ENCODE measurements around the gene AMZ1.

The AMZ1 gene

DNA sequence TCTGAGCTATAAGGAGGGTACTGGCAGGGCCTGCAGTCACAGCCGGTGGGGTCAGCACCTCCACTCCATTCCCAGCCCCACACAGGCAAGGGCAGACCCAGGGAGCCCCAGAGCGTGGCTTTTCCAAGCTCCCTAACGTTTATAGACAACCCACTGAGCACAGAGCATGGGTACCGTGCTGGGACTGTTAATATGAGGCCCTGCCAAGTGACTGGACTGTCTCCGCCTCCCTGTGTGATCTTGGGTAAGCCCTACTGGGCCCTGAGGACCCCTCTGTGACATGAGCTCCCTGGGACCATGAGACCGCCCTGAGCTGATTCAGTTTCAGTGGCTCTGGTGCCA, 43.8 kb upstream of the AMZ1 start:
- peaks cover 13% of the 10 kb centered on the region for H3K4me1 ChIP-seq (ENCODE audit: control insufficient read depth, insufficient read depth, low read length, poor library complexity, severe bottlenecking)
- DNase-seq, result no peak
- no peaks in the 10 kb centered on the region for H3K27me3 ChIP-seq (replicated peaks; ENCODE audit: control insufficient read depth, insufficient read depth, low read length, poor library complexity, severe bottlenecking)
- no peaks in the 10 kb centered on the region for H3K36me3 ChIP-seq (ENCODE audit: control insufficient read depth, insufficient read depth, low read length)
- H3K4me3 ChIP-seq (ENCODE audit: insufficient read depth, low read depth, low read length, poor library complexity, severe bottlenecking), result no peak overlapping the region
- H3K9me3 ChIP-seq (ENCODE audit: control insufficient read depth, low read length), result no peaks in the 10 kb centered on the region
- no peak overlapping the region for H3K27ac ChIP-seq (ENCODE audit: insufficient read depth, low read length, poor library complexity, severe bottlenecking)

DNA sequence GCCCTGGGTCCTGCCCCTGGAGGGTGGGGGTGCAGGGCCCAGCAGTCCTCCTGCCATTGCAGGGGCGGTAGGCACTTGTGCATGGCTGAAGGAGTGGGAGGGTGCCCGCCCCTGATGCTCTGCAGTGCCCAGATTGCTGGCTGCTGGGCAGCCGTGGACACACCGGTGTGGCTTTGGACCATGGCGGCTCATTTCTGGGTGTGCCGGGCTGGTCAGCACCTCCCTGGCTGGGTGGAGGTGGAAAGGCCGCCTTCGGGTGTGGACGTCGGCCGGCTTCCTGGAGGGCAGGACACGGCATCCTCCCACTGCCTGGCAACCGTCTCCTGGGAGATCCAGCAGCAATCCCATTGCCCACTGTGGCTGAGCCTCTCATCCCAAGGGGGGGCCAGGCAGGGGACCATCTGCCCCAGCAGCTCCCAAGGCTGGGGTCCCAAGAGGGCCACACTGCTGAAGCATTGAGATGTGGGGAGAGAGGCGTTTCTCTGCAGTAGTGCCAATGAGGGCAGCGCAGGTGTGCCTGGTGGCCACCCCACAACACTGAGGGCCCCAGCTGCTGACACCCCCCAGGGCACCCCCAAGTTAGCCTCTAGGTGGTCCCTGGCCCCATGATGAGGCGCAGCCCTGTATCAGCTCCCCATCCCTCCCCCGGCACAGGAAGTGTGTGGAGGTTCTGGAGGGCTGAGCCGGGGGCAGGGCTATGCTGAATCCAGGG, 43.3 kb upstream of the AMZ1 start:
- no peak overlapping the region for H3K4me3 ChIP-seq (ENCODE audit: insufficient read depth, low read depth, low read length, poor library complexity, severe bottlenecking)

DNA sequence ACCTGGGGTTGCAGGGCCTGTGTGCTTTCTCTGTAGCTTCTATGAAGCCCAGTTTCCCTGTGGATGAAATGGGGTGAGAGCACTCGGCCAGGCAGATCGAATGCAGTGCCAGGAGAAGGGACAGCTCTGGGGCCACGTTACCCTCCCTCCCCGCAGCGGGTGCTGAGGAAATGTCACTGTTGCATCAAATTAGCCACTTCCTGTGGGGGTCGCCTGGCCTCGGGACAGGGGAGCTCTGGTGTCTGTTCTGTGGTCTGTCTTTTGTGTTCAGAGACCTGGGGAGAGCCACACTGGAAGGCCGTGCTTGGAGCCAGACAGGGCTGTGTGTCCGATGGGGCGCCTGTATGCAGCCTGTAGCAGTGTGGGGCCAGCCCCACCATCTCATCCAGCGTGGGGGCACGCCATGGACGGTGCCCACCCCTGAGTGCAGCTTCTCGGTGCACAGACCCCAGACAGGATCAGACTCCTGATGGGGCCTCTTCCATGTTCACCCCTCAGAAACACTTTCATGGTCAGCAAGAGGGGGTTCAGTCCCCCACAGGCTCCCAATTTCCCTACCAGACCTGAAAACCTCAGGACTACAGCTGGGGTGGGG, 42.6 kb upstream of the AMZ1 start:
- Histone ChIP-seq H3K4me3 (ENCODE audit: insufficient read depth, low read depth, low read length, poor library complexity, severe bottlenecking) (no peak overlapping the region), H3K4me1 (ENCODE audit: control insufficient read depth, insufficient read depth, low read length, poor library complexity, severe bottlenecking) (peaks cover 13% of the 10 kb centered on the region), H3K9me3 (ENCODE audit: control insufficient read depth, low read length) (no peaks in the 10 kb centered on the region), H3K27ac (ENCODE audit: insufficient read depth, low read length, poor library complexity, severe bottlenecking) (no peak overlapping the region), H3K27me3 (replicated peaks; ENCODE audit: control insufficient read depth, insufficient read depth, low read length, poor library complexity, severe bottlenecking) (no peaks in the 10 kb centered on the region), H3K36me3 (ENCODE audit: control insufficient read depth, insufficient read depth, low read length) (no peaks in the 10 kb centered on the region)
- DNase-seq, result no peak

More for the DNA sequence above, 43.3 kb upstream of the AMZ1 start:
- Histone ChIP-seq H3K27me3 (replicated peaks; ENCODE audit: control insufficient read depth, insufficient read depth, low read length, poor library complexity, severe bottlenecking) (no peaks in the 10 kb centered on the region), H3K9me3 (ENCODE audit: control insufficient read depth, low read length) (no peaks in the 10 kb centered on the region), H3K4me1 (ENCODE audit: control insufficient read depth, insufficient read depth, low read length, poor library complexity, severe bottlenecking) (peaks cover 13% of the 10 kb centered on the region), H3K36me3 (ENCODE audit: control insufficient read depth, insufficient read depth, low read length) (no peaks in the 10 kb centered on the region), H3K27ac (ENCODE audit: insufficient read depth, low read length, poor library complexity, severe bottlenecking) (no peak overlapping the region)
- no peak for DNase-seq

DNA sequence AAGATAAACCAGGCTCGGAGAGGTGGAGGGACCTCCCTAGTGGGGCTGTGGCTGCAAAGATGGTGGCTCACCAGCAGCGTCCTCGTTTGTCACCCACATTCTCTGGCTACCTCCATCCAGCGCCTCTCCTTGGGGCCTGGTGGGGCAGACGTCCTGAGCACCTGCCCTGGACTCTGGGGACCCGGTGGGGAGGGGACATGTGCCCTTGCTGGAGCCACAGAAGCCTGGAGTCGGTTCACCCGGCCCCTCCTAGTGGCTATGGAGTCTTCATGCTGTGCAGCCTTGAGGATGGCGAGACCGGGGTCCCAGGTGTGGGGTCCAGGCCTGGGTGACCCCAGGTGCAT, 41.7 kb upstream of the AMZ1 start:
- Histone ChIP-seq H3K9me3 (ENCODE audit: control insufficient read depth, low read length) (no peaks in the 10 kb centered on the region), H3K4me3 (ENCODE audit: insufficient read depth, low read depth, low read length, poor library complexity, severe bottlenecking) (no peak overlapping the region), H3K4me1 (ENCODE audit: control insufficient read depth, insufficient read depth, low read length, poor library complexity, severe bottlenecking) (peaks cover 13% of the 10 kb centered on the region), H3K27me3 (replicated peaks; ENCODE audit: control insufficient read depth, insufficient read depth, low read length, poor library complexity, severe bottlenecking) (no peaks in the 10 kb centered on the region), H3K36me3 (ENCODE audit: control insufficient read depth, insufficient read depth, low read length) (no peaks in the 10 kb centered on the region), H3K27ac (ENCODE audit: insufficient read depth, low read length, poor library complexity, severe bottlenecking) (no peak overlapping the region)
- no peak for DNase-seq

DNA sequence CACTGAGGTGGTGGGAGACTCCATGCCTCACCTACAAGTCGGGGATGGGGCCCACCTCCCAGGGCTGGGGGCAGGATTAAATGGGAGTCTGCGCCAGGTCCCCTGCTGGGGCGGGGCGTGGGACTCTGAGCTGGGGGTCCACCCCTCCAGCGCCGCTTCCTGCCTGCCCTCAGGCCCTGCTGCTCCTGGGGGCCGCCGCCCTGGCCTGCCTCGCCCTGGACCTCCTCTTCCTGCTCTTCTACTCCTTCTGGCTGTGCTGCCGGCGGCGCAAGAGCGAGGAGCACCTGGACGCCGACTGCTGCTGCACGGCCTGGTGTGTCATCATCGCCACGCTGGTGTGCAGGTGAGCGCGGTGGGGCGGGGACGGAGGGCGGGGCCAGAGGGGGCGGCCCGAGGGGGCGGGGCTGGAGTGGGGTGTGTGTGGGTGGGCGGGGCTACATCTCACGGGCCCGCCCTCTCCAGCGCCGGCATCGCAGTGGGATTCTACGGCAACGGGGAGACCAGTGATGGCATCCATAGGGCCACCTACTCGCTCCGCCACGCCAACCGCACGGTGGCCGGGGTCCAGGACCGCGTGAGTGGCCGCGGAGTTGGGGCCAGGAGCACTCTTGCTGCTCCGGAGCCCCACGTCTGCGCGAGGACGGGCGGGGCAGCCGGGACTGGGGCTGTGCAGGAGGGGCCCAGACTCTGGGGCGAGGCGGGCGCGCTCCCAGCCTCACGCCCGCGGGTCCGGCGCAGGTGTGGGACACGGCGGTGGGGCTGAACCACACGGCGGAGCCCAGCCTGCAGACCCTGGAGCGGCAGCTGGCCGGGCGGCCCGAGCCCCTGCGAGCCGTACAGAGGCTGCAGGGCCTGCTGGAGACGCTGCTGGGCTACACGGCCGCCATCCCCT, 41.1 kb upstream of the AMZ1 start:
- Histone ChIP-seq H3K27ac (ENCODE audit: insufficient read depth, low read length, poor library complexity, severe bottlenecking) (no peak overlapping the region), H3K36me3 (ENCODE audit: control insufficient read depth, insufficient read depth, low read length) (no peaks in the 10 kb centered on the region), H3K4me1 (ENCODE audit: control insufficient read depth, insufficient read depth, low read length, poor library complexity, severe bottlenecking) (peaks cover 13% of the 10 kb centered on the region), H3K4me3 (ENCODE audit: insufficient read depth, low read depth, low read length, poor library complexity, severe bottlenecking) (no peak overlapping the region), H3K27me3 (replicated peaks; ENCODE audit: control insufficient read depth, insufficient read depth, low read length, poor library complexity, severe bottlenecking) (no peaks in the 10 kb centered on the region), H3K9me3 (ENCODE audit: control insufficient read depth, low read length) (no peaks in the 10 kb centered on the region)
- DNase-seq, result no peak

DNA sequence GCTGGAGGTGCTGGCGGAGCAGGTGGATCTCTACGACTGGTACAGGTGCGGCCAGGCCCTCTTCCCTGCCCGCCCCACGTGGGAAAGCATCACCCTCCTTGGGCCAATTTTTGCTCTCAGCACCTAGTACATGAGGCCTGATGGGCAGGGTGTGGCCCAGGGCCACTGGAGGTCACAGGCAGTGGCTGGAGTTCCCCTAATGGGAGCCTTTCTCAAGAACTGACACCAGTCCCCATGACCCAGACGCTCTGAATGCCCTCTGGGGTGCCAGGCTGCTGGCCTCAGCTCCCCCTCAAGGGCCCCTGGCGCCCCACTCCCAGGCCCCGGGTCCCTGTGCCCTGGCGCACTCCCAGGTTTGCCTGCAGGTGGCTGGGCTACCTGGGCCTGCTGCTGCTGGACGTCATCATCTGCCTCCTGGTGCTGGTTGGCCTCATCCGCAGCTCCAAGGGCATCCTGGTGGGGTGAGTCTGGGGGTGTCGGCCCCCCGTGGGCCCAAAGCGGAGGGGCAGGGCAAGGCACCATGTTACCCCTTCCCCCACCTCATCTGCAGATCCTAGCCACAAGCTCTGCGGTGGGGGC, 40.3 kb upstream of the AMZ1 start:
- no peaks in the 10 kb centered on the region for H3K9me3 ChIP-seq (ENCODE audit: control insufficient read depth, low read length)
- no peak overlapping the region for H3K4me3 ChIP-seq (ENCODE audit: insufficient read depth, low read depth, low read length, poor library complexity, severe bottlenecking)
- H3K36me3 ChIP-seq (ENCODE audit: control insufficient read depth, insufficient read depth, low read length), result no peaks in the 10 kb centered on the region
- no peak overlapping the region for H3K27ac ChIP-seq (ENCODE audit: insufficient read depth, low read length, poor library complexity, severe bottlenecking)
- no peaks in the 10 kb centered on the region for H3K27me3 ChIP-seq (replicated peaks; ENCODE audit: control insufficient read depth, insufficient read depth, low read length, poor library complexity, severe bottlenecking)
- H3K4me1 ChIP-seq (ENCODE audit: control insufficient read depth, insufficient read depth, low read length, poor library complexity, severe bottlenecking), result peaks cover 13% of the 10 kb centered on the region
- DNase-seq, result no peak

DNA sequence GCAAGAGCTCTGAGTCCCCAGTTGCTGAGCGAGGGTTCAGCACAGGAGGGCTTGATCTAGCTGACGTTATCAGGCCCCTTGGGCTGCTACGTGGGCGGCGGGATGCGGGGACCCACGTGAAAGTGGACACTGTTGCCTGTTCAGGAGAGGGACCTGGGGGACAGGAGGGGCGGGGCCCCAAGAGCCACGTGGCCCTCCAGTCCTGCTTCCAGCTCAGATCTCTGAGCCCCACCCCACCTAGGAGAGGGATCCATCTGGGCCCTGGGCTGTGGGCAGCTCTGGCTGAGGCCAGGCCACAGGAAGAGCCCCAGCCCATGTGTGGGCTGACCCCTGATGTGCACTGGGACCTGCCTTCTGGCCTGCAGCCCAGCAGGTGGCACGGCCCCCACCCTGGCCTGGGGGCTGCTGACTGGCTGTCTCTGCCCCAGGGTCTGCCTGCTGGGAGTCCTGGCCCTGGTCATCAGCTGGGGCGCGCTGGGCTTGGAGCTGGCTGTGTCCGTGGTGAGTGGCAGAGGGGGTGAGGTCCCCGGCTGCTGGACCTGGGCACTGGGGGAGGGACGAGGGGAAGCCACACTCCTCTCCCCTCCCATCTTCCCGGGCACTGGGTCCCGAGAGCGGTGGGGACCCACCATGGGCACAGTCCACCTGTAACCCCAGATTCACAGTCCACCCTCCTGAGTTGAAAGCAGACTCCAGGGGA, 38.7 kb upstream of the AMZ1 start:
- Histone ChIP-seq H3K9me3 (ENCODE audit: control insufficient read depth, low read length) (no peaks in the 10 kb centered on the region), H3K27me3 (replicated peaks; ENCODE audit: control insufficient read depth, insufficient read depth, low read length, poor library complexity, severe bottlenecking) (no peaks in the 10 kb centered on the region), H3K4me3 (ENCODE audit: insufficient read depth, low read depth, low read length, poor library complexity, severe bottlenecking) (no peak overlapping the region), H3K4me1 (ENCODE audit: control insufficient read depth, insufficient read depth, low read length, poor library complexity, severe bottlenecking) (peaks cover 13% of the 10 kb centered on the region), H3K36me3 (ENCODE audit: control insufficient read depth, insufficient read depth, low read length) (no peaks in the 10 kb centered on the region), H3K27ac (ENCODE audit: insufficient read depth, low read length, poor library complexity, severe bottlenecking) (no peak overlapping the region)
- DNase-seq, result no peak

DNA sequence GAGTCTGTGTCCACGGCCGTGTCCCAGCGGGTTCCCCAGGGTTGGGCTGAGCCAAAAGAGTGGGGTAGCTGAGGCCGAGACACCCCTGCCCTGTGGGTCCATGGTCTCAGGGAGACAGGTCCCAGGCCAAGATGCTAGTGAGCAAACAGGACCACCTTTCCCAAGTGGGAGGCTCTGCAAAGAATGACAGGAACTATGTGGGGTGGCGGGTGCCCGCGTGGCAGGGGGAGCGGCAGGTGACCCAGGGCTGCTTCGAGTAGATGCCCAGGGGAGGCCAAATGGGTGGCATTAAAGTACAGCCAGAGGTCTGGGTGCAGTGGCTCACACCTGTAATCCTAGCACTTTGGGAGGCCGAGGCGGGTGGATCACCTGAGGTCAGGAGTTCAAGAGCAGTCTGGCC, 38.0 kb upstream of the AMZ1 start:
- Histone ChIP-seq H3K36me3 (ENCODE audit: control insufficient read depth, insufficient read depth, low read length) (no peaks in the 10 kb centered on the region), H3K9me3 (ENCODE audit: control insufficient read depth, low read length) (no peaks in the 10 kb centered on the region), H3K27me3 (replicated peaks; ENCODE audit: control insufficient read depth, insufficient read depth, low read length, poor library complexity, severe bottlenecking) (no peaks in the 10 kb centered on the region), H3K4me1 (ENCODE audit: control insufficient read depth, insufficient read depth, low read length, poor library complexity, severe bottlenecking) (peaks cover 8% of the 10 kb centered on the region), H3K27ac (ENCODE audit: insufficient read depth, low read length, poor library complexity, severe bottlenecking) (no peak overlapping the region), H3K4me3 (ENCODE audit: insufficient read depth, low read depth, low read length, poor library complexity, severe bottlenecking) (no peak overlapping the region)
- no peak for DNase-seq

DNA sequence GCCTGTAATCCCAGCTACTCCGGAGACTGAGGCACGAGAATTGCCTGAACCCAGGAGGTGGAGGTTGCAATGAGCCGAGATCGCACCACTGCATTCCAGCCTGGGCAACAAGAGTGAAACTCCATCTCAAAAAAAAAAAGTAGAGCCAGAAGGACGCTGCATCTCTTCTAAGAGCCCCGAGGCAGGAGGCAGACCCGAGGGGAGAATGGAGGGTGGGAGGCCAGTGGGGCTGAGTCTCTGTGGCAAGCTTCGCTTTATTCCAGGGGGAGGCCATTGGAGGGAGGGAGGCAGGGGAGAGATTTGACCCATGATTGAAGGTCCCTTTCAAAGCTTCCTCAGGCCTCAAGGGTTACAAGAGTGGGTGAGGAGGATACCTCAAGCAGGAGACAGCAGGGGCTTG, 37.6 kb upstream of the AMZ1 start:
- no peak overlapping the region for H3K4me3 ChIP-seq (ENCODE audit: insufficient read depth, low read depth, low read length, poor library complexity, severe bottlenecking)
- H3K27ac ChIP-seq (ENCODE audit: insufficient read depth, low read length, poor library complexity, severe bottlenecking), result no peak overlapping the region
- H3K9me3 ChIP-seq (ENCODE audit: control insufficient read depth, low read length), result no peaks in the 10 kb centered on the region
- H3K36me3 ChIP-seq (ENCODE audit: control insufficient read depth, insufficient read depth, low read length), result no peaks in the 10 kb centered on the region
- no peaks in the 10 kb centered on the region for H3K27me3 ChIP-seq (replicated peaks; ENCODE audit: control insufficient read depth, insufficient read depth, low read length, poor library complexity, severe bottlenecking)
- no peak for DNase-seq
- H3K4me1 ChIP-seq (ENCODE audit: control insufficient read depth, insufficient read depth, low read length, poor library complexity, severe bottlenecking), result peaks cover 4% of the 10 kb centered on the region
